ENCODE data around the gene COPS9. TPM values are rescaled to one million over a fixed set of nuclear protein-coding genes. Genes with fewer than 3 reads are reported as not detected.

COPS9 gene
- total RNA-seq, 2 experiments from 2014 or later = 120 to 129 TPM

DNA sequence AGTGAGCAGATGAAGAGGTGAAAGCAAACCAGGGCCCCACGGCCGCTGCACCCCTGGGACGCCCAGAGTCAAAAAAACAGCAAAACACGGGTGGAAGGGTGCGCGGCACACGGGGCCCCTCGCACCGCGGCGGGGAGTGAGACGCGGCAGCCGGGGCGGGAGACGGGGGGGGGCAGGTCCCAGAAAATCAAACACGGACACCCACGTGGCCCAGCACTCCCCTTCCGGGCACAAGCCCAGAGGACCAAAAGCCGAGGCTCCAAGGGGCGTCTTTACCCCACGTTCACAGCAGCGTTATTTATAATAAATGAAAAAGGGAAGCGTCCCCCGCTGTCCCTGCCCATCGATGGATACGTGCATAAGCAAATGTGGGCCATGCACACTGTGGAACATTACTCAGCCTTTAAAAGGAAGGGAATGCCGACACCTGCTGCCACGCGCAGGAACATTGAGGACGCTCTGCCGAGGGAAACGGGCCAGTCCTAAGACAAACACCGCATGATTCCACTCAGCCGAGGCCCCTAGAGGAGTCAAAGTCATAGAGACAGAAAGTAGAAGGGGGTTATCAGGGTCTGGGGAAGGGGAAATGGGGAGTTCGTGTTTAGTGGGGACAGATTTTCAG lies 677 bp upstream of the COPS9 start:
- no peaks in the 10 kb centered on the region for H3K27me3 Mint-ChIP-seq (ENCODE audit: low read depth)
- H3K36me3 Mint-ChIP-seq (ENCODE audit: low read depth) = peaks cover 11% of the 10 kb centered on the region
- peak; percentile 34 for ATAC-seq
- no peaks in the 10 kb centered on the region for H3K9me3 Mint-ChIP-seq (ENCODE audit: insufficient read depth)
- H3K27ac Mint-ChIP-seq = peak overlapping the region; percentile 78
- DNase-seq = peak; percentile 31
- peak overlapping the region; percentile 94 for H3K4me3 Mint-ChIP-seq
- POLR2A ChIA-PET = no interaction called here
- peaks cover 28% of the 10 kb centered on the region for H3K4me1 Mint-ChIP-seq (ENCODE audit: low read depth)
- CTCF ChIA-PET = no interaction called here

DNA sequence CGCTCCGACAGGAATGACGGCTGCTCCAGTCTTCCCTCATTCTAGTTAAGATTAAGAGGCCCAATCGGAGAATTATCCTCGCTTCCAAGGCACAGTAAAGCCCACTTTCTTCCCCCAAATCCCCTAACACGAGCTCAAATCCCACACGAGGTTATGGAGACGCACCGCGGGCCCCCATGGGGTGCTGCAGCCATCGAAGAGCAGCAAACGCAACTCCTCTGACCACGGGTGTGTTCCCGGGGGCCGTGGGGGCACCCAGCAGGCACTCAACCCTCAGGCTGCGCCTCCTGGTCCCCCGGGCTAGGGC lies 446 bp downstream of the COPS9 start:
- peaks cover 28% of the 10 kb centered on the region for H3K4me1 Mint-ChIP-seq (ENCODE audit: low read depth)
- CTCF ChIA-PET = no interaction called here

GRCh38 chr2:240134956-240135520 lies 1.1 kb downstream of the COPS9 start:
- H3K36me3 Mint-ChIP-seq (ENCODE audit: low read depth) = peaks cover 22% of the 10 kb centered on the region
- peak overlapping the region; percentile 89 for H3K27ac Mint-ChIP-seq
- H3K9me3 Mint-ChIP-seq (ENCODE audit: insufficient read depth) = no peaks in the 10 kb centered on the region
- H3K4me1 Mint-ChIP-seq (ENCODE audit: low read depth) = peaks cover 28% of the 10 kb centered on the region
- CTCF ChIA-PET = no interaction called here
- peak overlapping the region; percentile 94 for H3K4me3 Mint-ChIP-seq
- no peaks in the 10 kb centered on the region for H3K27me3 Mint-ChIP-seq (ENCODE audit: low read depth)
- ATAC-seq = no peak
- POLR2A ChIA-PET = interaction anchor here (0.6 to 1.4 kb wide), 3 partner anchors 16 to 110 kb away, joined by 3 to 4 read pairs (median 3); partner anchors contain the start of gene NDUFA10
- DNase-seq = no peak

More for the DNA sequence above, 446 bp downstream of the COPS9 start:
- POLR2A ChIA-PET = interaction anchor here (1.4 kb wide), 1 partner anchor 111 kb away, joined by 4 read pairs; the partner anchor contains the start of gene NDUFA10
- Mint-ChIP-seq H3K36me3 (ENCODE audit: low read depth) (peaks cover 17% of the 10 kb centered on the region), H3K27me3 (ENCODE audit: low read depth) (no peaks in the 10 kb centered on the region), H3K27ac (peak overlapping the region; percentile 89), H3K4me3 (peak overlapping the region; percentile 94), H3K9me3 (ENCODE audit: insufficient read depth) (no peaks in the 10 kb centered on the region)
- DNase-seq (no peak), ATAC-seq (peak; percentile 45)

- ChIA-PET POLR2A (interaction anchor here (0.7 to 1.4 kb wide), 2 partner anchors 32 to 110 kb away, joined by 3 to 4 read pairs; partner anchors contain the start of gene NDUFA10), CTCF (no interaction called here)
- Mint-ChIP-seq H3K4me1 (ENCODE audit: low read depth) (peaks cover 28% of the 10 kb centered on the region), H3K27me3 (ENCODE audit: low read depth) (no peaks in the 10 kb centered on the region), H3K27ac (peak overlapping the region; percentile 40), H3K4me3 (peak overlapping the region; percentile 94), H3K36me3 (ENCODE audit: low read depth) (peaks cover 28% of the 10 kb centered on the region), H3K9me3 (ENCODE audit: insufficient read depth) (no peaks in the 10 kb centered on the region)
- DNase-seq (no peak), ATAC-seq (no peak)
These were observed 1.6 kb downstream of the COPS9 start for GRCh38 chr2:240134466-240134865.

DNA sequence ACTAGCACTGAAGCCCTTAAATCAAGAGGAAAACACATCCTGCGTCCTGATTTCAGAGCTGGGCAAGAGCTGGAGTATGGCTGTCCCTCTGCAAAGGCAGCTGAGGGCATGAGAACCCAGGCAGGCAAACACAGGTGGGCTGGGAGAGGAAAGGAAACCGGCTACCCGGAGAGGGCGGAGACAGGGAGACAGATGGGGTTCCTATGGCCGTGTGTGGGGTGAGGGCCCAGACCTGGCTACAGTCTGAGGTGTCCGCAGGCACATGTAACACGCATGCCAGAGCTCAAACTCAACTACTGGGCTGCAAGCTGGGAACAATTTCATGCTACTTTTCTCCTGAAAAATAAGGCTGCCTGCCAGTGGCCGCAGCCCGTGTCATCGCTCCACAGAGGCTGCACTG lies 2.7 kb downstream of the COPS9 start:
- ChIA-PET CTCF (interaction anchor here (1.6 to 2.2 kb wide), 2 partner anchors 10 to 72 kb away, joined by 6 read pairs; no protein-coding TSS in a partner anchor), POLR2A (no interaction called here)
- peaks cover 28% of the 10 kb centered on the region for H3K4me1 Mint-ChIP-seq (ENCODE audit: low read depth)
- DNase-seq = no peak
- H3K27me3 Mint-ChIP-seq (ENCODE audit: low read depth) = no peaks in the 10 kb centered on the region
- H3K27ac Mint-ChIP-seq = no peak overlapping the region
- no peaks in the 10 kb centered on the region for H3K9me3 Mint-ChIP-seq (ENCODE audit: insufficient read depth)
- no peak for ATAC-seq
- H3K36me3 Mint-ChIP-seq (ENCODE audit: low read depth) = peaks cover 31% of the 10 kb centered on the region
- no peak overlapping the region for H3K4me3 Mint-ChIP-seq

DNA sequence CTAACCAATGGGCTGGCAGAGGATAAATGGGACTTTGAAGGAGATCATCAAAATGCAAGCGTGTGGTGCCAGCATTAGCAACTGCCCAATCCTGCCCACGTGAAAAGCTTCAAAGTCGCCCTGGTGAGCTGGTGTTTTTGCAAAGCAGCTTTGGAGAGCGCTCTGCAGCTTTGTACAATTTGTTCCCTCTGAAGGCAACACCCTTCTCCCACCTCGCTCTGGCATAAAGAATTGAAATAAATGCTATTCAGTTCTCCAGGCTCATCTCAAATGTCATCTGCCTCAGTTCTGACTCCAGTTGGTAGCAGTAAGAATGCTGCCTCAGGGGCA lies 3.5 kb downstream of the COPS9 start:
- POLR2A ChIA-PET = no interaction called here
- CTCF ChIA-PET = interaction anchor here (1.6 to 2.2 kb wide), 2 partner anchors 10 to 71 kb away, joined by 6 read pairs; no protein-coding TSS in a partner anchor
- ATAC-seq = no peak
- Mint-ChIP-seq H3K27ac (no peak overlapping the region), H3K27me3 (ENCODE audit: low read depth) (no peaks in the 10 kb centered on the region), H3K9me3 (ENCODE audit: insufficient read depth) (no peaks in the 10 kb centered on the region), H3K4me3 (no peak overlapping the region), H3K36me3 (ENCODE audit: low read depth) (peaks cover 38% of the 10 kb centered on the region), H3K4me1 (ENCODE audit: low read depth) (peaks cover 28% of the 10 kb centered on the region)
- DNase-seq = no peak

DNA sequence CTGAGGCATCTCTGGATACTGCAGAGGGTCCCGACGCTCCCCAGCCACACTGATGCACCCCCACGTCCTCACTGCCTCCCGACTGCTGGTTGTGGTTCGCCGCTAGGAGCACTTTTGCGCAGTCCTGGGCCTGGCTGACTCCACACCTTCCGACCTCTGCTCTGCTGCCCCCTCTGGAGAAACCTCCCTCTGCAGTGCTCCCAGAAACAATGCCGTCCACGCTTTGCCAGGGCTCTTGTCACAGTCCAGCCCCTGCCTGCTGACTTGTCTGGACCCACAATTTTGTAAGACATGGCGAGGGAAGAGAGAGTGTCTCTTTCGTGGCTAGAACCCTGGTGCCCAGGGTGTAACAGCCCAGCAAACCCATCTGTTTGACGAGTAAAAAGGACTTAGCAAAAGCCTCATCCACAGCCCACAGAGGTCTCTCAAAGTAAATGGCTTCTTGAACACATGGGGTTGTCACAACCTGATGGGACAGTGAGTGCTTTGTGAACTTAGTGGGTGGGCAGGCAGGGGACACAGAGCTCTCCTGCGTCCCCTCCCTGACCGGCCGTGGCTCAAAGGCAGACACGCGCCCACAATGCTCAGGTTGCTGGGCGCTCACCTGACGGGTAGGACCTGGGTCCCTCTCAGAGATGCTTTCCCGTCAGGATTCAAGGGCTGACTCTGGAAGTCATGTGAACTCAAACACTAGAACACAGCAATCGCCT lies 4.0 kb downstream of the COPS9 start:
- ATAC-seq = no peak
- Mint-ChIP-seq H3K4me3 (no peak overlapping the region), H3K27ac (no peak overlapping the region), H3K27me3 (ENCODE audit: low read depth) (no peaks in the 10 kb centered on the region), H3K9me3 (ENCODE audit: insufficient read depth) (no peaks in the 10 kb centered on the region), H3K36me3 (ENCODE audit: low read depth) (peaks cover 38% of the 10 kb centered on the region), H3K4me1 (ENCODE audit: low read depth) (peaks cover 26% of the 10 kb centered on the region)
- no peak for DNase-seq
- POLR2A ChIA-PET = no interaction called here
- CTCF ChIA-PET = interaction anchor here (1.6 to 2.2 kb wide), 2 partner anchors 11 to 71 kb away, joined by 6 read pairs; no protein-coding TSS in a partner anchor

DNA sequence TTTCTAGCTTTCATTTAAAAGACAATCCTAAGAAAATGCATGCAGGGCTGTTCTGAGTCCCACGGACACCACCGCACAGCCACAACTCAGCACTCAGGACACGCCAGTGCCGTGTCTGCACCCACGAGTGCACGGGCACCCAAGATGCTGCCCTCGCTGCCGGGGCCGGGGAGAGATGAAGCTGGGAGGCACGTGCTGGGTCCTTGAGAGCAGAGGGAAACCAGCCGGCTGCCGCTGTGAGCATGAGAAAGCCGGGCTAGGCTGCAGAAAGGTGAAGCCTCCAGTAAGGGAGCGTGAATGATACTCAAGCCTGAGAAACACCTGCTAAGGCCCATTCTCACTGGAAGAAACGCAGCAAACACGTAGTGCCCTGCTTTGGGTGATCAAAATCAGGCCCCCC lies 4.8 kb downstream of the COPS9 start:
- ATAC-seq (no peak), DNase-seq (no peak)
- no peak overlapping the region for H3K4me3 Mint-ChIP-seq
- H3K9me3 Mint-ChIP-seq (ENCODE audit: insufficient read depth) = no peaks in the 10 kb centered on the region
- POLR2A ChIA-PET = no interaction called here
- H3K36me3 Mint-ChIP-seq (ENCODE audit: low read depth) = peaks cover 38% of the 10 kb centered on the region
- peaks cover 21% of the 10 kb centered on the region for H3K4me1 Mint-ChIP-seq (ENCODE audit: low read depth)
- no peaks in the 10 kb centered on the region for H3K27me3 Mint-ChIP-seq (ENCODE audit: low read depth)
- CTCF ChIA-PET = no interaction called here
- H3K27ac Mint-ChIP-seq = no peak overlapping the region

DNA sequence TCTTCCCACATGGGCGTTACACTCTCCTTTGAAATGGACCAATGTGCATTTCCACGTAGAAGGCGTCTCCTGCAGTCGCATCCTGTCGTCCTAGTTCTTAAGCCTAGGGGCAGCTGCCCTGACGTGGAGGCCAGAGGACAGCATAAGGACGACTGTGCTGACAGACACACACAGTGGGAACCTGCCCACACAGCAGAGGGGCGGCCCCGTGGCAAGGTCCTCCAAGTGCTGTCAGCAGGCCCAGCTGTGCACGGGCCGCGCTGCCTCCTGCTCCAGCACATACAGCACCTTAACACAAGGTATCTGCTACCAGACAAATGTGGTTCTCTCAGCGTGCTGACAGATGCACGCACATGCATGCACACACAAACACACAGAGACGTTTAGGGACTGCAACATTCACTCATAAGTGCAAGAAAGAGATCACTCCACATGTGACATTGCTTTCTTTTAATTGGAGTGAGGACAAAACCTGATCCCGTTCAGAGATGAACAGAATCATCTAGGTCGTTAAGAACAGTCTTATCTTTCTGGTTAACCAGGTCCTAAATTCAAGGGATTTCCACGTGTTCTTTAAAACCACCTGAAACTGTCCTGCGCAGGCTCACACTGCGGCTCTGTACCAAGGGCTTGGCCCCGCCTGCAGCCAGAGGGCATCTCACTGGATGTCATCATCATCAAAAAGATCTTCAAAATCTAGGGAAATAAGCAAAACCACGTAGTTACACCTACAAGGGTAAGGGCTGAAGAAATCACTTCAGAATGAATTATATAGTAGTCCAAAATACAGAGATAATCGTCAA lies 5.5 kb downstream of the COPS9 start:
- Mint-ChIP-seq H3K4me1 (ENCODE audit: low read depth) (peaks cover 18% of the 10 kb centered on the region), H3K4me3 (no peak overlapping the region), H3K27ac (no peak overlapping the region), H3K27me3 (ENCODE audit: low read depth) (no peaks in the 10 kb centered on the region), H3K36me3 (ENCODE audit: low read depth) (peaks cover 38% of the 10 kb centered on the region), H3K9me3 (ENCODE audit: insufficient read depth) (no peaks in the 10 kb centered on the region)
- ChIA-PET CTCF (no interaction called here), POLR2A (no interaction called here)
- DNase-seq = no peak
- ATAC-seq = no peak

GRCh38 chr2:240129731-240130392 lies 6.2 kb downstream of the COPS9 start:
- ChIA-PET CTCF (no interaction called here), POLR2A (no interaction called here)
- ATAC-seq = no peak
- Mint-ChIP-seq H3K36me3 (ENCODE audit: low read depth) (peaks cover 38% of the 10 kb centered on the region), H3K27ac (no peak overlapping the region), H3K4me3 (no peak overlapping the region), H3K27me3 (ENCODE audit: low read depth) (no peaks in the 10 kb centered on the region), H3K9me3 (ENCODE audit: insufficient read depth) (no peaks in the 10 kb centered on the region), H3K4me1 (ENCODE audit: low read depth) (peaks cover 11% of the 10 kb centered on the region)
- no peak for DNase-seq

DNA sequence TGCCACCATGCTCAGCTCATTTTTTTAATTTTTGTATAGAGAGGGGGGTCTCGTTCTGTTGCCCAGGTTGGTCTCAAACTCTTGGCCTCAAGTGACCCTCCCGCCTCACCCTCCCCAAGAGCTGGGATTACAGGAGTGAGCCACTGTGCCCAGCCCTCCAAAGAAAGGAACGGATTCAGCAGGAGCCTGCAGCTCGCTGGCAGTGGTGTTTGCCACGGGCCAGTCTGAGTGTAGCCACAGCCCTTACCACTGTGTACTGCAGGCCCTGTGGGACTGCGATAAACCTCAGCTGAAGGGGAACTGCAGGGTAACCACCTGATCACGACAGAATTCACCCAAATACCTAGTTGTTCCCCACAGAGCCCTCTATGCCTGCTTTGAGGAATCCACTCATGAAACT lies 6.8 kb downstream of the COPS9 start:
- Mint-ChIP-seq H3K9me3 (ENCODE audit: insufficient read depth) (no peaks in the 10 kb centered on the region), H3K27ac (no peak overlapping the region), H3K4me3 (no peak overlapping the region), H3K36me3 (ENCODE audit: low read depth) (peaks cover 38% of the 10 kb centered on the region), H3K4me1 (ENCODE audit: low read depth) (peaks cover 5% of the 10 kb centered on the region), H3K27me3 (ENCODE audit: low read depth) (no peaks in the 10 kb centered on the region)
- DNase-seq (no peak), ATAC-seq (no peak)
- CTCF ChIA-PET = no interaction called here
- POLR2A ChIA-PET = no interaction called here

Measured in activated CD8-positive, alpha-beta T cell treated with anti-CD3 and anti-CD28 coated beads, Interleukin-2, amount 10 ng/mL, durations not matched to agents 7 days and 5 days (primary cell).